HepG2 (cell line): ENCODE data around the gene ING5. TPM values are rescaled to one million over a fixed set of nuclear protein-coding genes. Genes with fewer than 3 reads are reported as not detected.
A peak's percentile ranks its signal among the peaks of the same experiment; 100 is the strongest.

Source experiments
- ATAD3A ChIP-seq: sonication (generic); formaldehyde crosslinking; IDR thresholded peaks from 2 replicates; pipeline ENCODE4 v1.4.0; 2020; ENCODE audit warnings: missing genetic modification reagents
- ATF6 ChIP-seq: sonication (generic); formaldehyde crosslinking; conservative IDR thresholded peaks from 2 replicates; pipeline ENCODE4 v1.4.0; 2020; ENCODE audit warnings: missing genetic modification reagents
- EEA1 ChIP-seq: sonication (generic); formaldehyde crosslinking; IDR thresholded peaks from 2 replicates; pipeline ENCODE4 v1.5.1; 2020; ENCODE audit warnings: mild to moderate bottlenecking, missing genetic modification reagents, borderline replicate concordance
- GZF1 ChIP-seq: sonication (generic); formaldehyde crosslinking; IDR thresholded peaks from 2 replicates; pipeline ENCODE4 v1.5.1; 2020; ENCODE audit warnings: mild to moderate bottlenecking, missing genetic modification reagents
- TBL1XR1 ChIP-seq: fragments of 150-350 bp; IDR thresholded peaks from 2 replicates; pipeline ENCODE4 v1.6.1; 2014; ENCODE audit warnings: borderline replicate concordance, low read length; ENCODE audit not compliant: partially characterized antibody
- TBX2 ChIP-seq: sonication (generic); formaldehyde crosslinking; IDR thresholded peaks from 2 replicates; pipeline ENCODE4 v1.5.0; 2020; ENCODE audit warnings: missing genetic modification reagents, mild to moderate bottlenecking, borderline replicate concordance
- TFE3 ChIP-seq: IDR thresholded peaks from 2 replicates; pipeline ENCODE4 v1.6.1; 2016
- XBP1 ChIP-seq: sonication (generic); formaldehyde crosslinking; IDR thresholded peaks from 2 replicates; pipeline ENCODE4 v1.5.0; 2020; ENCODE audit warnings: missing genetic modification reagents
- ZBTB40 ChIP-seq, 2 experiments: fragments of 450-650 bp in 1 of 2; sonication (generic) in 1 of 2; formaldehyde crosslinking in 1 of 2; IDR thresholded peaks; 2 replicates each; pipeline versions ENCODE4 v1.6.1 to v1.8.0; 2016 to 2022; ENCODE audit warnings: antibody characterized with exemption in 1 of 2, mild to moderate bottlenecking in 1 of 2, missing genetic modification reagents in 1 of 2
- ZFP82 ChIP-seq: sonication (generic); formaldehyde crosslinking; IDR thresholded peaks from 2 replicates; pipeline ENCODE4 v1.5.1; 2020; ENCODE audit warnings: mild to moderate bottlenecking, missing genetic modification reagents, borderline replicate concordance
- ZNF512 ChIP-seq: sonication (generic); formaldehyde crosslinking; IDR thresholded peaks from 2 replicates; pipeline ENCODE4 v1.4.0; 2020; ENCODE audit warnings: mild to moderate bottlenecking, missing genetic modification reagents
- ZNF660 ChIP-seq: sonication (generic); formaldehyde crosslinking; IDR thresholded peaks from 2 replicates; pipeline ENCODE4 v1.5.1; 2020; ENCODE audit warnings: mild to moderate bottlenecking, low read depth, missing genetic modification reagents, borderline replicate concordance
- polyA plus RNA-seq, 8 experiments: library from polyadenylated mRNA; depleted of rRNA in 3 of 8; stranded (reverse) in 7 of 8; unstranded in 1 of 8; fragments of >200 nt; fragmentation: Illumina TruSeq in 4 of 8; extraction: Trizol in 4 of 8; gene quantifications; 2 replicates each; pipeline versions ENCODE4 v1.2.1 to v1.2.3, GENCODE V29; 2011 to 2016; ENCODE audit warnings: low read depth in 4 of 8, missing spikeins in 1 of 8, mixed read lengths in 1 of 8; ENCODE audit not compliant: insufficient read depth in 1 of 8
- total RNA-seq, 5 experiments: library from RNA; depleted of rRNA; stranded (reverse); fragments of >200 nt; fragmentation: Illumina TruSeq; extraction: Trizol; gene quantifications; 2 replicates each; pipeline ENCODE4 v1.2.3, GENCODE V29; 2016; ENCODE audit warnings: low read depth in 1 of 5

Gene ING5
- total and polyA plus RNA-seq, 2 of the 13 experiments (the other 11 are each of a cell fraction or from before 2014, with no cell fraction given): 61.9 to 71.9 TPM

- TF ChIP-seq ZBTB40 (IDR thresholded peaks at IDR 0.05): no peak
- peak; percentile 62; the same call in 1 of the 2 replicates for TF ChIP-seq ZBTB40 (CRISPR knock-in tag; IDR thresholded peaks at IDR 0.05)
- peak; percentile 97; the same call in 1 of the 2 replicates for TF ChIP-seq ZFP82
- no peak for TF ChIP-seq ATF6
- TF ChIP-seq TBX2: peak; percentile 89
- no peak; the same call in 1 of the 2 replicates for TF ChIP-seq TFE3 (CRISPR knock-in tag)
- 0 out of 2 replicates have a peak, but pooled peaks have one; percentile 71 for TF ChIP-seq ATAD3A
- no peak for TF ChIP-seq GZF1 (CRISPR knock-in tag)
- TF ChIP-seq EEA1 (CRISPR knock-in tag): peak; percentile 63; the same call in 1 of the 2 replicates
- TF ChIP-seq ZNF660 (CRISPR knock-in tag): 0 out of 2 replicates have a peak, but pooled peaks have one; percentile 29
- no peak for TF ChIP-seq TBL1XR1
- TF ChIP-seq XBP1 (CRISPR knock-in tag): 0 out of 2 replicates have a peak, but pooled peaks have one; percentile 35
- no peak for TF ChIP-seq ZNF512 (CRISPR knock-in tag)
These were observed at the start of gene ING5 (continued) for GRCh38 chr2:241701399-241702154.
